HepG2 (cell line): ENCODE results near the gene LEMD1. TPM values are rescaled to one million over a fixed set of nuclear protein-coding genes. Genes with fewer than 3 reads are reported as not detected.
A peak's percentile ranks its signal among the peaks of the same experiment; 100 is the strongest.

Experiments
- ATAC-seq: fragments of 200-7000 bp; cut with Tn5 transposase; 3 replicates; pipeline ENCODE4 v1.9.1; 2020; ENCODE audit warnings: mild to moderate bottlenecking, moderate library complexity
- BruUV-seq: library from RNA; stranded (reverse); fragments of 400-500 nt; replicated peaks from 2 replicates; lab custom pipeline; 2021; lab: Mats Ljungman, UMichigan
- CTCF ChIA-PET: fragments of 300-600 bp; formaldehyde crosslinking; extraction: SDS; loops from one replicate; lab custom pipeline; 2021; ENCODE audit warnings: low total read pairs, inconsistent platforms, low intra/inter-chr PET ratio; lab: Yijun Ruan, JAX
- POLR2A ChIA-PET: fragments of 350-600 bp; sonication (Branson Sonifier 250); formaldehyde crosslinking; loops from one replicate; lab custom pipeline; 2020; ENCODE audit warnings: antibody characterized with exemption, inconsistent platforms; lab: Yijun Ruan, JAX
- DNase-seq: peaks from one replicate; pipeline ENCODE4 v3.0.0-alpha.2; 2015; ENCODE audit warnings: low spot score
- FAIRE-seq: peaks from 3 replicates; lab custom pipeline; 2011; peaks lifted over from hg19 to GRCh38; lab: Jason Lieb, UNC
- H2AFZ ChIP-seq: one replicate; pipeline ENCODE4 v1.6.1; 2011; ENCODE audit warnings: low read length, inconsistent platforms
- H3K27ac ChIP-seq: fragments of 300-600 bp; 3 replicates; pipeline ENCODE4 v1.8.0; 2011; ENCODE audit warnings: mixed run types, mild to moderate bottlenecking, mixed read lengths, low read length, inconsistent platforms; ENCODE audit not compliant: insufficient read depth; ENCODE audit errors: extremely low read length
- H3K27me3 ChIP-seq, 2 experiments: fragments of 200-600 bp in 1 of 2; 2 replicates in 1 of 2; 3 replicates in 1 of 2; pipeline versions ENCODE4 v1.6.0 to v1.8.0; 2011; ENCODE audit warnings: low read length in 2 of 2, mild to moderate bottlenecking in 2 of 2, moderate library complexity in 2 of 2, inconsistent platforms in 1 of 2; ENCODE audit not compliant: insufficient read depth in 2 of 2, control insufficient read depth in 1 of 2
- H3K36me3 ChIP-seq, 2 experiments: fragments of 200-600 bp in 1 of 2; replicated peaks in 1 of 2; 2 replicates in 1 of 2; 3 replicates in 1 of 2; pipeline versions ENCODE4 v1.5.1 to v1.8.0; 2011; ENCODE audit warnings: low read length in 2 of 2, inconsistent platforms in 1 of 2; ENCODE audit not compliant: insufficient read depth in 2 of 2, control insufficient read depth in 1 of 2
- H3K4me1 ChIP-seq: 2 replicates; pipeline ENCODE4 v1.5.1; 2012; ENCODE audit warnings: low read length, inconsistent platforms; ENCODE audit not compliant: insufficient read depth
- H3K4me2 ChIP-seq: 2 replicates; pipeline ENCODE4 v1.6.0; 2011; ENCODE audit warnings: low read depth, low read length, inconsistent platforms
- H3K4me3 ChIP-seq, 3 experiments: fragments of 200-600 bp in 1 of 3; sonication (generic), shearing (Covaris generic) in 1 of 3; replicated peaks in 1 of 3; 2 replicates each; pipeline ENCODE4 v1.5.1; 2011 to 2016; ENCODE audit warnings: low read length in 3 of 3, inconsistent platforms in 2 of 3, low read depth in 2 of 3, mild to moderate bottlenecking in 2 of 3, control low read depth in 1 of 3, mixed read lengths in 1 of 3; ENCODE audit not compliant: insufficient read depth in 1 of 3
- H3K79me2 ChIP-seq: one replicate; pipeline ENCODE4 v1.6.1; 2011; ENCODE audit warnings: low read length, inconsistent platforms; ENCODE audit not compliant: insufficient read depth
- H3K9ac ChIP-seq: 2 replicates; pipeline ENCODE4 v1.6.0; 2011; ENCODE audit warnings: mild to moderate bottlenecking, low read depth, low read length, inconsistent platforms; ENCODE audit not compliant: insufficient read depth
- H3K9me3 ChIP-seq: 2 replicates; pipeline ENCODE4 v1.5.1; 2012; ENCODE audit warnings: mild to moderate bottlenecking, low read length
- H4K20me1 ChIP-seq: 2 replicates; pipeline ENCODE4 v1.6.0; 2011; ENCODE audit warnings: inconsistent platforms, mild to moderate bottlenecking, low read length, moderate library complexity; ENCODE audit not compliant: insufficient read depth
- BCL6 ChIP-seq: IDR thresholded peaks from 2 replicates; pipeline ENCODE4 v1.6.1; 2016; ENCODE audit warnings: missing genetic modification reagents, missing compliant biosample characterization
- CEBPG ChIP-seq: IDR thresholded peaks from 2 replicates; pipeline ENCODE4 v1.6.1; 2016
- GATAD2A ChIP-seq: IDR thresholded peaks from 2 replicates; pipeline ENCODE4 v1.6.1; 2016
- HIVEP1 ChIP-seq: sonication (generic); formaldehyde crosslinking; IDR thresholded peaks from 2 replicates; pipeline ENCODE4 v1.4.0; 2020; ENCODE audit warnings: mild to moderate bottlenecking, missing genetic modification reagents
- HOXD1 ChIP-seq: sonication (generic); formaldehyde crosslinking; IDR thresholded peaks from 2 replicates; pipeline ENCODE4 v1.5.0; 2020; ENCODE audit warnings: missing genetic modification reagents
- KAT8 ChIP-seq: IDR thresholded peaks from 2 replicates; pipeline ENCODE4 v1.6.1; 2016; ENCODE audit warnings: missing genetic modification reagents, missing compliant biosample characterization
- PTBP1 ChIP-seq: fragments of 200-400 bp; formaldehyde crosslinking; IDR thresholded peaks from 2 replicates; pipeline ENCODE4 v1.6.1; 2018; ENCODE audit warnings: low read length, low read depth; ENCODE audit not compliant: poor library complexity, severe bottlenecking
- RXRB ChIP-seq: IDR thresholded peaks from 2 replicates; pipeline ENCODE4 v1.6.1; 2016; ENCODE audit warnings: borderline replicate concordance, missing genetic modification reagents, missing compliant biosample characterization
- SALL1 ChIP-seq: sonication (generic); formaldehyde crosslinking; IDR thresholded peaks from 2 replicates; pipeline ENCODE4 v1.8.0; 2022; ENCODE audit warnings: mild to moderate bottlenecking, missing genetic modification reagents
- ZC3H4 ChIP-seq: sonication (generic); formaldehyde crosslinking; IDR thresholded peaks from 2 replicates; pipeline ENCODE4 v1.4.0; 2020; ENCODE audit warnings: missing genetic modification reagents, borderline replicate concordance
- ZNF331 ChIP-seq: sonication (generic); formaldehyde crosslinking; IDR thresholded peaks from 2 replicates; pipeline ENCODE4 v1.4.0; 2020; ENCODE audit warnings: missing genetic modification reagents
- ZNF572 ChIP-seq: sonication (generic); formaldehyde crosslinking; IDR thresholded peaks from 2 replicates; pipeline ENCODE4 v1.5.1; 2020; ENCODE audit warnings: mild to moderate bottlenecking, missing genetic modification reagents
- ZNF75D ChIP-seq: sonication (generic); formaldehyde crosslinking; IDR thresholded peaks from 2 replicates; pipeline ENCODE4 v1.8.1; 2023; ENCODE audit warnings: missing genetic modification reagents, mild to moderate bottlenecking, borderline replicate concordance
- WGBS: methylation state at CpG from one replicate; pipeline ENCODE4 v1.1.6; 2017; ENCODE audit warnings: low lambda C conversion rate; 5-methylcytosine and 5-hydroxymethylcytosine counted together
- in situ Hi-C: cut with HindIII; loops from 2 replicates; pipeline ENCODE4 v1.10.0; 2017; ENCODE audit warnings: low pct_unique_long_range_greater_than_20kb; ENCODE audit not compliant: extremely low pct_ligation_motif_present
- intact Hi-C: fragments of 100-400 bp; cut with micrococcal nuclease; formaldehyde crosslinking; loops from one replicate; pipeline ENCODE4 v1.10.0; 2022; ENCODE audit not compliant: unreplicated experiment
- polyA plus RNA-seq, 8 experiments: library from polyadenylated mRNA; depleted of rRNA in 3 of 8; stranded (reverse) in 7 of 8; unstranded in 1 of 8; fragments of >200 nt; fragmentation: Illumina TruSeq in 4 of 8; extraction: Trizol in 4 of 8; gene quantifications; 2 replicates each; pipeline versions ENCODE4 v1.2.1 to v1.2.3, GENCODE V29; 2011 to 2016; ENCODE audit warnings: low read depth in 4 of 8, missing spikeins in 1 of 8, mixed read lengths in 1 of 8; ENCODE audit not compliant: insufficient read depth in 1 of 8
- total RNA-seq, 5 experiments: library from RNA; depleted of rRNA; stranded (reverse); fragments of >200 nt; fragmentation: Illumina TruSeq; extraction: Trizol; gene quantifications; 2 replicates each; pipeline ENCODE4 v1.2.3, GENCODE V29; 2016; ENCODE audit warnings: low read depth in 1 of 5
- TF ChIP-seq, protein P1 (sequence below): sonication (generic); formaldehyde crosslinking; IDR thresholded peaks from 2 replicates; pipeline ENCODE4 v1.8.1; 2023; ENCODE audit warnings: mild to moderate bottlenecking, inconsistent platforms, moderate library complexity, missing genetic modification reagents, borderline replicate concordance
- TF ChIP-seq, protein P2 (sequence below): sonication (generic); formaldehyde crosslinking; IDR thresholded peaks from 2 replicates; pipeline ENCODE4; 2020; ENCODE audit warnings: missing genetic modification reagents, mild to moderate bottlenecking, borderline replicate concordance
- TF ChIP-seq, protein P3 (sequence below): sonication (generic); formaldehyde crosslinking; IDR thresholded peaks from 2 replicates; pipeline ENCODE4 v1.4.0; 2020; ENCODE audit warnings: missing genetic modification reagents, borderline replicate concordance
- TF ChIP-seq, protein P4 (sequence below): sonication (generic); formaldehyde crosslinking; conservative IDR thresholded peaks from 2 replicates; pipeline ENCODE4 v1.4.0; 2020; ENCODE audit warnings: missing genetic modification reagents
- TF ChIP-seq, protein P5 (sequence below), 2 experiments: fragments of 450-650 bp in 1 of 2; sonication (generic) in 1 of 2; formaldehyde crosslinking; IDR thresholded peaks; 2 replicates each; pipeline versions ENCODE4 v1.5.0 to v1.8.0; 2020 to 2022; ENCODE audit warnings: mild to moderate bottlenecking in 1 of 2, missing genetic modification reagents in 1 of 2

The LEMD1 gene
- total and polyA plus RNA-seq, 2 of the 13 experiments (the other 11 are each of a cell fraction or from before 2014, with no cell fraction given), result 1.4 to 2.3 TPM

DNA sequence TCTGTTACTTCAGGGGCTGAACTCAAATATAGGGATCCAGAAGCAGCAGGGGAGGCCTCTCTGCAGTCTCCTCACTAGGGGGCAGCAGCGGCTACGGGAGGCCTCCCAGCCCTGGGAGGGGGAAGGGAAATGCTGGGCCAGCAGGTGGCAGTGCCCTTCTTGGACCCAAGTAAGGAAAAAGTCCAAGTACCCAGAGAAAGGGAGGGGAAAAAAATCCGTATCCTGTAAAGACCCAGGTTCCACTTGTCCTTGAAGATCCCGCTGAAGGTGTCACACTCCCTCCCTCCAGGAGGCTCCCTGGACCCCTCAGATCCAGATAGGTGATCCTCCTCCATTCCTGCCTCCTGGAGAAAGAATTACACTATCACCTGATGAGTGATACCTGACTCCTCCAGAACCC, 86.2 kb downstream of the LEMD1 start:
- ATAC-seq (peak; percentile 92), FAIRE-seq (peak; percentile 72), DNase-seq (peak; percentile 68)
- Histone ChIP-seq H3K9me3 (no peaks in the 10 kb centered on the region), H3K9ac (no peak overlapping the region), H3K4me3 (no peak overlapping the region), H3K4me1 (no peaks in the 10 kb centered on the region), H3K79me2 (no peaks in the 10 kb centered on the region), H2AFZ (no peak overlapping the region), H4K20me1 (no peaks in the 10 kb centered on the region), H3K36me3 (no peaks in the 10 kb centered on the region), H3K4me2 (no peak overlapping the region), H3K27me3 (peaks cover 4 to 43% of the 10 kb centered on the region in 2 experiments), H3K27ac (no peak overlapping the region)
- ChIA-PET CTCF (interaction anchor here (1.1 to 2.4 kb wide), 7 partner anchors 9 to 189 kb away, joined by 3 to 9 read pairs (median 6); no protein-coding TSS in a partner anchor), POLR2A (no interaction called here)
- WGBS, result 0% methylated on average over 4 of the region's 4 CpGs
- no TSS peak for BruUV-seq
- in situ Hi-C loops, result loop anchor here (10.0 kb wide), 1 partner anchor 361 kb away; no protein-coding TSS in a partner anchor
- intact Hi-C loops, result loop anchor here (1.0 to 10.0 kb wide), 3 partner anchors 119 to 189 kb away; partner anchors contain the start of gene BLACAT1
- peak; percentile 43; the same call in 1 of the 2 replicates for TF ChIP-seq KAT8 (CRISPR knock-in tag)
- TF ChIP-seq BCL6, result peak; percentile 11; the same call in 1 of the 2 replicates
- no peak for TF ChIP-seq HOXD1
- TF ChIP-seq ZNF75D, result no peak
- TF ChIP-seq SALL1 (CRISPR knock-in tag), result peak; percentile 39; the same call in 1 of the 2 replicates
- TF ChIP-seq, protein P1, sequence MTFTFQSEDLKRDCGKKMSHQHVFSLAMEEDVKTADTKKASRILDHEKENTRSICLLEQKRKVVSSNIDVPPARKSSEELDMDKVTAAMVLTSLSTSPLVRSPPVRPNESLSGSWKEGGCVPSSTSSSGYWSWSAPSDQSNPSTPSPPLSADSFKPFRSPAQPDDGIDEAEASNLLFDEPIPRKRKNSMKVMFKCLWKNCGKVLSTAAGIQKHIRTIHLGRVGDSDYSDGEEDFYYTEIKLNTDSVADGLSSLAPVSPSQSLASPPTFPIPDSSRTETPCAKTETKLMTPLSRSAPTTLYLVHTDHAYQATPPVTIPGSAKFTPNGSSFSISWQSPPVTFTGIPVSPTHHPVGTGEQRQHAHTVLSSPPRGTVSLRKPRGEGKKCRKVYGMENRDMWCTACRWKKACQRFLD (CRISPR knock-in tag), result no peak
- no peak for TF ChIP-seq PTBP1
- no peak for TF ChIP-seq CEBPG (CRISPR knock-in tag)
- TF ChIP-seq, protein P2, sequence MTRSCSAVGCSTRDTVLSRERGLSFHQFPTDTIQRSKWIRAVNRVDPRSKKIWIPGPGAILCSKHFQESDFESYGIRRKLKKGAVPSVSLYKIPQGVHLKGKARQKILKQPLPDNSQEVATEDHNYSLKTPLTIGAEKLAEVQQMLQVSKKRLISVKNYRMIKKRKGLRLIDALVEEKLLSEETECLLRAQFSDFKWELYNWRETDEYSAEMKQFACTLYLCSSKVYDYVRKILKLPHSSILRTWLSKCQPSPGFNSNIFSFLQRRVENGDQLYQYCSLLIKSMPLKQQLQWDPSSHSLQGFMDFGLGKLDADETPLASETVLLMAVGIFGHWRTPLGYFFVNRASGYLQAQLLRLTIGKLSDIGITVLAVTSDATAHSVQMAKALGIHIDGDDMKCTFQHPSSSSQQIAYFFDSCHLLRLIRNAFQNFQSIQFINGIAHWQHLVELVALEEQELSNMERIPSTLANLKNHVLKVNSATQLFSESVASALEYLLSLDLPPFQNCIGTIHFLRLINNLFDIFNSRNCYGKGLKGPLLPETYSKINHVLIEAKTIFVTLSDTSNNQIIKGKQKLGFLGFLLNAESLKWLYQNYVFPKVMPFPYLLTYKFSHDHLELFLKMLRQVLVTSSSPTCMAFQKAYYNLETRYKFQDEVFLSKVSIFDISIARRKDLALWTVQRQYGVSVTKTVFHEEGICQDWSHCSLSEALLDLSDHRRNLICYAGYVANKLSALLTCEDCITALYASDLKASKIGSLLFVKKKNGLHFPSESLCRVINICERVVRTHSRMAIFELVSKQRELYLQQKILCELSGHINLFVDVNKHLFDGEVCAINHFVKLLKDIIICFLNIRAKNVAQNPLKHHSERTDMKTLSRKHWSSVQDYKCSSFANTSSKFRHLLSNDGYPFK, result no peak
- no peak for TF ChIP-seq HIVEP1 (CRISPR knock-in tag)
- TF ChIP-seq, protein P3, sequence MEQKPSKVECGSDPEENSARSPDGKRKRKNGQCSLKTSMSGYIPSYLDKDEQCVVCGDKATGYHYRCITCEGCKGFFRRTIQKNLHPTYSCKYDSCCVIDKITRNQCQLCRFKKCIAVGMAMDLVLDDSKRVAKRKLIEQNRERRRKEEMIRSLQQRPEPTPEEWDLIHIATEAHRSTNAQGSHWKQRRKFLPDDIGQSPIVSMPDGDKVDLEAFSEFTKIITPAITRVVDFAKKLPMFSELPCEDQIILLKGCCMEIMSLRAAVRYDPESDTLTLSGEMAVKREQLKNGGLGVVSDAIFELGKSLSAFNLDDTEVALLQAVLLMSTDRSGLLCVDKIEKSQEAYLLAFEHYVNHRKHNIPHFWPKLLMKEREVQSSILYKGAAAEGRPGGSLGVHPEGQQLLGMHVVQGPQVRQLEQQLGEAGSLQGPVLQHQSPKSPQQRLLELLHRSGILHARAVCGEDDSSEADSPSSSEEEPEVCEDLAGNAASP (CRISPR knock-in tag), result peak; percentile 39; the same call in 1 of the 2 replicates
- TF ChIP-seq, protein P4, sequence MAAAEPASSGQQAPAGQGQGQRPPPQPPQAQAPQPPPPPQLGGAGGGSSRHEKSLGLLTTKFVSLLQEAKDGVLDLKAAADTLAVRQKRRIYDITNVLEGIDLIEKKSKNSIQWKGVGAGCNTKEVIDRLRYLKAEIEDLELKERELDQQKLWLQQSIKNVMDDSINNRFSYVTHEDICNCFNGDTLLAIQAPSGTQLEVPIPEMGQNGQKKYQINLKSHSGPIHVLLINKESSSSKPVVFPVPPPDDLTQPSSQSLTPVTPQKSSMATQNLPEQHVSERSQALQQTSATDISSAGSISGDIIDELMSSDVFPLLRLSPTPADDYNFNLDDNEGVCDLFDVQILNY (CRISPR knock-in tag), result no peak
- TF ChIP-seq, protein P5, sequence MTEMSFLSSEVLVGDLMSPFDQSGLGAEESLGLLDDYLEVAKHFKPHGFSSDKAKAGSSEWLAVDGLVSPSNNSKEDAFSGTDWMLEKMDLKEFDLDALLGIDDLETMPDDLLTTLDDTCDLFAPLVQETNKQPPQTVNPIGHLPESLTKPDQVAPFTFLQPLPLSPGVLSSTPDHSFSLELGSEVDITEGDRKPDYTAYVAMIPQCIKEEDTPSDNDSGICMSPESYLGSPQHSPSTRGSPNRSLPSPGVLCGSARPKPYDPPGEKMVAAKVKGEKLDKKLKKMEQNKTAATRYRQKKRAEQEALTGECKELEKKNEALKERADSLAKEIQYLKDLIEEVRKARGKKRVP (CRISPR knock-in tag; IDR thresholded peaks at IDR 0.05), result no peak
- TF ChIP-seq GATAD2A (CRISPR knock-in tag), result peak; percentile 33; the same call in 1 of the 2 replicates
- no peak for TF ChIP-seq ZC3H4 (CRISPR knock-in tag)
- no peak for TF ChIP-seq ZNF572 (CRISPR knock-in tag)
- TF ChIP-seq ZNF331 (CRISPR knock-in tag), result 0 out of 2 replicates have a peak, but pooled peaks have one; percentile 13
- peak; percentile 49 for TF ChIP-seq RXRB (CRISPR knock-in tag)
